22Rv1 (cell line): ENCODE data around the gene SH3PXD2A.

ENCODE experiments used
- H3K27ac ChIP-seq: fragments of 450-650 bp; 2 replicates; pipeline ENCODE4 v1.5.1; 2017
- CTCF ChIP-seq: fragments of 450-650 bp; IDR thresholded peaks from 2 replicates; pipeline ENCODE4 v1.5.1; 2017; ENCODE audit warnings: mild to moderate bottlenecking
- ZFX ChIP-seq: fragments of 450-650 bp; IDR thresholded peaks from 2 replicates; pipeline ENCODE4 v1.6.1; 2017; ENCODE audit warnings: antibody characterized with exemption, borderline replicate concordance

Gene SH3PXD2A

GRCh38 chr10:103806395-103807187, 48.8 kb downstream of the SH3PXD2A start:
- TF ChIP-seq ZFX (no peak), CTCF (no peak)
- H3K27ac ChIP-seq, result no peak overlapping the region

GRCh38 chr10:103805781-103806180, 49.6 kb downstream of the SH3PXD2A start:
- no peak overlapping the region for H3K27ac ChIP-seq

GRCh38 chr10:103804871-103805270, 50.5 kb downstream of the SH3PXD2A start:
- no peak for TF ChIP-seq CTCF
- no peak for TF ChIP-seq ZFX
- no peak overlapping the region for H3K27ac ChIP-seq

More at GRCh38 chr10:103805781-103806180, 49.6 kb downstream of the SH3PXD2A start:
- TF ChIP-seq CTCF (no peak), ZFX (no peak)

- TF ChIP-seq CTCF, result no peak
- TF ChIP-seq ZFX, result no peak
- no peak overlapping the region for H3K27ac ChIP-seq
Observed at GRCh38 chr10:103803941-103804340, 51.4 kb downstream of the SH3PXD2A start.

- no peak overlapping the region for H3K27ac ChIP-seq
- TF ChIP-seq ZFX, result no peak
- TF ChIP-seq CTCF, result no peak
Observed at GRCh38 chr10:103802637-103803353, 52.6 kb downstream of the SH3PXD2A start.

GRCh38 chr10:103802081-103802480, 53.3 kb downstream of the SH3PXD2A start:
- no peak overlapping the region for H3K27ac ChIP-seq
- TF ChIP-seq ZFX (no peak), CTCF (no peak)

GRCh38 chr10:103800789-103801540, 54.4 kb downstream of the SH3PXD2A start:
- TF ChIP-seq CTCF, result no peak
- no peak for TF ChIP-seq ZFX
- H3K27ac ChIP-seq, result no peak overlapping the region
